Sigmoid colon (tissue), 7 donors: Measurements from ENCODE around the gene RTL10. TPM values are rescaled to one million over a fixed set of nuclear protein-coding genes. Genes with fewer than 3 reads are reported as not detected.

Experiments used
- DNase-seq: peaks from one replicate; pipeline ENCODE4 v3.0.0-alpha.2; 2019
- H3K27ac ChIP-seq, 4 donors: fragments of 200-600 bp; sonication (generic); one replicate each; pipeline ENCODE4 v1.5.1; 2016 to 2019; ENCODE audit warnings: mild to moderate bottlenecking in 1 of 4
- H3K27me3 ChIP-seq, 3 donors: fragments of 200-600 bp; sonication (generic); one replicate each; pipeline ENCODE4 v1.5.1; 2019; ENCODE audit warnings: mild to moderate bottlenecking in 1 of 3
- H3K36me3 ChIP-seq, 4 donors: fragments of 200-600 bp; sonication (generic); one replicate each; pipeline ENCODE4 v1.5.1; 2016 to 2019
- H3K4me1 ChIP-seq, 4 donors: fragments of 200-600 bp; sonication (generic); one replicate each; pipeline ENCODE4 v1.5.1; 2017 to 2019
- H3K4me3 ChIP-seq, 4 donors: fragments of 200-600 bp; sonication (generic); one replicate each; pipeline ENCODE4 v1.5.1; 2017 to 2019; ENCODE audit warnings: mild to moderate bottlenecking in 2 of 4, moderate library complexity in 1 of 4
- H3K9me3 ChIP-seq, 4 donors: fragments of 200-600 bp in 3 of 4; sonication (generic) in 3 of 4; one replicate each; pipeline versions ENCODE4 v1.5.1 to v1.6.1; 2013 to 2019
- CTCF ChIP-seq, 4 experiments: fragments of 450-650 bp in 3 of 4; fragments of 200-600 bp in 1 of 4; IDR thresholded peaks; one replicate each; pipeline ENCODE4 v1.5.1; 2016 to 2019; ENCODE audit warnings: antibody characterized with exemption in 4 of 4, mild to moderate bottlenecking in 3 of 4, moderate library complexity in 2 of 4
- EP300 ChIP-seq, 4 donors: sonication (generic); formaldehyde crosslinking; IDR thresholded peaks; one replicate each; pipeline ENCODE4 v1.6.1; 2017; ENCODE audit warnings: antibody characterized with exemption in 4 of 4
- POLR2A ChIP-seq, 2 donors: fragments of 450-650 bp; IDR thresholded peaks; one replicate each; pipeline ENCODE4 v1.6.1; 2016; ENCODE audit warnings: antibody characterized with exemption in 2 of 2, mild to moderate bottlenecking in 2 of 2, moderate library complexity in 2 of 2
- POLR2AphosphoS5 ChIP-seq, 4 donors: sonication (generic); formaldehyde crosslinking; IDR thresholded peaks; one replicate each; pipeline ENCODE4 v1.6.1; 2017; ENCODE audit warnings: antibody characterized with exemption in 4 of 4
- WGBS, 2 donors: extraction: QIAGEN DNeasy Blood & Tissue Kit; methylation state at CpG; one replicate each; pipeline ENCODE4 v1.1.7; 2013; 5-methylcytosine and 5-hydroxymethylcytosine counted together
- intact Hi-C: fragments of 100-400 bp; cut with DNase I; formaldehyde crosslinking; loops from one replicate; pipeline ENCODE4 v1.15.1; 2023
- polyA plus RNA-seq, 3 donors: library from polyadenylated mRNA; stranded (reverse); fragments of 200-250 nt; gene quantifications; one replicate each; pipeline ENCODE4 v1.2.3, GENCODE V29; 2013
- total RNA-seq, 4 donors: library from RNA; depleted of rRNA; stranded (reverse); fragments of >200 nt; gene quantifications; one replicate each; pipeline ENCODE4 v1.1.0, GENCODE V29; 2016
- donor health status: healthy with polysubstance abuse.
- donor health status: Bipolar disorder and iron deficiency.
- donor health status: healthy.

Gene RTL10
- total and polyA plus RNA-seq, 7 donors = 1.8 to 15.0 (median 7.8) TPM

GRCh38 chr22:19851291-19852176, 3.1 kb downstream of the RTL10 start:
- TF ChIP-seq POLR2AphosphoS5 (IDR thresholded peaks at IDR 0.05) = no peak
- TF ChIP-seq EP300 (IDR thresholded peaks at IDR 0.05) = no peak
- TF ChIP-seq POLR2A (IDR thresholded peaks at IDR 0.05) = no peak
- TF ChIP-seq CTCF (IDR thresholded peaks at IDR 0.05) = no peak
- no peak overlapping the region for H3K4me3 ChIP-seq
- H3K27me3 ChIP-seq = no peaks in the 10 kb centered on the region
- DNase-seq = no peak
- intact Hi-C loops = loop anchor here (10.0 kb wide), 2 partner anchors 283 to 407 kb away; partner anchors contain the start of genes C22orf39 and ZDHHC8
- peaks cover 9 to 38% (median 22%) of the 10 kb centered on the region in 4 donors for H3K36me3 ChIP-seq
- H3K27ac ChIP-seq = no peak overlapping the region
- 93 to 94% methylated on average over 21 of the region's 21 CpGs for WGBS, 2 donors
- peaks cover 0 to 38% (median 27%) of the 10 kb centered on the region in 4 donors for H3K4me1 ChIP-seq
- no peaks in the 10 kb centered on the region for H3K9me3 ChIP-seq

- Histone ChIP-seq H3K4me3 (no peak overlapping the region), H3K27me3 (no peaks in the 10 kb centered on the region), H3K36me3 (peaks cover 9 to 38% (median 22%) of the 10 kb centered on the region in 4 donors), H3K27ac (no peak overlapping the region), H3K9me3 (no peaks in the 10 kb centered on the region), H3K4me1 (peaks cover 0 to 31% (median 23%) of the 10 kb centered on the region in 4 donors)
- WGBS, 2 donors = 85 to 87% methylated on average over 9 of the region's 9 CpGs
- intact Hi-C loops = loop anchor here (10.0 kb wide), 2 partner anchors 284 to 406 kb away; partner anchors contain the start of genes C22orf39 and ZDHHC8
- TF ChIP-seq EP300 (IDR thresholded peaks at IDR 0.05) = no peak
- no peak for DNase-seq
Observed at GRCh38 chr22:19850763-19851109, 3.9 kb downstream of the RTL10 start.

GRCh38 chr22:19849835-19850762, 4.6 kb downstream of the RTL10 start:
- Histone ChIP-seq H3K27me3 (no peaks in the 10 kb centered on the region), H3K27ac (peak overlapping the region in 1 of 4 donors; percentile 9), H3K4me1 (peaks cover 0 to 28% (median 18%) of the 10 kb centered on the region in 4 donors), H3K9me3 (no peaks in the 10 kb centered on the region), H3K36me3 (peaks cover 9 to 38% (median 22%) of the 10 kb centered on the region in 4 donors), H3K4me3 (no peak overlapping the region)
- peak; percentile 50 for DNase-seq
- 84 to 90% methylated on average over 9 of the region's 9 CpGs for WGBS, 2 donors
- intact Hi-C loops = loop anchor here (10.0 kb wide), 2 partner anchors 285 to 405 kb away; partner anchors contain the start of genes C22orf39 and ZDHHC8
- TF ChIP-seq CTCF (IDR thresholded peaks at IDR 0.05) = no peak
- no peak for TF ChIP-seq POLR2AphosphoS5 (IDR thresholded peaks at IDR 0.05)
- no peak for TF ChIP-seq POLR2A (IDR thresholded peaks at IDR 0.05)
- TF ChIP-seq EP300 (IDR thresholded peaks at IDR 0.05) = no peak

GRCh38 chr22:19848298-19849224, 6.1 kb downstream of the RTL10 start:
- no peak for TF ChIP-seq POLR2AphosphoS5 (IDR thresholded peaks at IDR 0.05)
- no peak for TF ChIP-seq POLR2A (IDR thresholded peaks at IDR 0.05)
- TF ChIP-seq CTCF (IDR thresholded peaks at IDR 0.05) = no peak
- no peak for TF ChIP-seq EP300 (IDR thresholded peaks at IDR 0.05)
- Histone ChIP-seq H3K27me3 (no peaks in the 10 kb centered on the region), H3K36me3 (peaks cover 9 to 38% (median 22%) of the 10 kb centered on the region in 4 donors), H3K4me3 (no peak overlapping the region), H3K9me3 (no peaks in the 10 kb centered on the region), H3K27ac (no peak overlapping the region), H3K4me1 (peaks cover 0 to 33% (median 25%) of the 10 kb centered on the region in 4 donors)
- DNase-seq = peak; percentile 59
- 48 to 76% methylated on average over 7 of the region's 7 CpGs for WGBS, 2 donors
- intact Hi-C loops = no loop called here
